Esophagus squamous epithelium (tissue), 4 donors: Measurements from ENCODE around the gene ADGRG1.

Experiments used
- POLR2A ChIP-seq, 4 donors: fragments of 450-650 bp; IDR thresholded peaks; one replicate each; pipeline ENCODE4 v1.6.1; 2017; ENCODE audit warnings: antibody characterized with exemption in 4 of 4, mild to moderate bottlenecking in 4 of 4, moderate library complexity in 3 of 4
- TF ChIP-seq, protein P1 (sequence below), 6 experiments: fragments of 450-650 bp in 4 of 6; fragments of 200-600 bp in 2 of 6; sonication (generic) in 2 of 6; IDR thresholded peaks; one replicate each; pipeline ENCODE4 v1.5.1; 2016 to 2019; ENCODE audit warnings: antibody characterized with exemption in 6 of 6, mild to moderate bottlenecking in 4 of 6, moderate library complexity in 4 of 6

- TF ChIP-seq, protein P1, sequence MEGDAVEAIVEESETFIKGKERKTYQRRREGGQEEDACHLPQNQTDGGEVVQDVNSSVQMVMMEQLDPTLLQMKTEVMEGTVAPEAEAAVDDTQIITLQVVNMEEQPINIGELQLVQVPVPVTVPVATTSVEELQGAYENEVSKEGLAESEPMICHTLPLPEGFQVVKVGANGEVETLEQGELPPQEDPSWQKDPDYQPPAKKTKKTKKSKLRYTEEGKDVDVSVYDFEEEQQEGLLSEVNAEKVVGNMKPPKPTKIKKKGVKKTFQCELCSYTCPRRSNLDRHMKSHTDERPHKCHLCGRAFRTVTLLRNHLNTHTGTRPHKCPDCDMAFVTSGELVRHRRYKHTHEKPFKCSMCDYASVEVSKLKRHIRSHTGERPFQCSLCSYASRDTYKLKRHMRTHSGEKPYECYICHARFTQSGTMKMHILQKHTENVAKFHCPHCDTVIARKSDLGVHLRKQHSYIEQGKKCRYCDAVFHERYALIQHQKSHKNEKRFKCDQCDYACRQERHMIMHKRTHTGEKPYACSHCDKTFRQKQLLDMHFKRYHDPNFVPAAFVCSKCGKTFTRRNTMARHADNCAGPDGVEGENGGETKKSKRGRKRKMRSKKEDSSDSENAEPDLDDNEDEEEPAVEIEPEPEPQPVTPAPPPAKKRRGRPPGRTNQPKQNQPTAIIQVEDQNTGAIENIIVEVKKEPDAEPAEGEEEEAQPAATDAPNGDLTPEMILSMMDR (IDR thresholded peaks at IDR 0.05), result no peak
- TF ChIP-seq POLR2A (IDR thresholded peaks at IDR 0.05), result no peak
These were observed 72.5 kb downstream of the ADGRG1 start for GRCh38 chr16:57700781-57701551.
